ENCODE data around the gene PNPLA2. TPM values are rescaled to one million over a fixed set of nuclear protein-coding genes. Genes with fewer than 3 reads are reported as not detected.

The PNPLA2 gene
- total RNA-seq, 1 donor from 2014 or later: 34.7 TPM

- no peak overlapping the region for H3K4me3 ChIP-seq (ENCODE audit: low read depth, low read length)
- DNase-seq (ENCODE audit: low read depth): no peak
- TF ChIP-seq, protein P1, sequence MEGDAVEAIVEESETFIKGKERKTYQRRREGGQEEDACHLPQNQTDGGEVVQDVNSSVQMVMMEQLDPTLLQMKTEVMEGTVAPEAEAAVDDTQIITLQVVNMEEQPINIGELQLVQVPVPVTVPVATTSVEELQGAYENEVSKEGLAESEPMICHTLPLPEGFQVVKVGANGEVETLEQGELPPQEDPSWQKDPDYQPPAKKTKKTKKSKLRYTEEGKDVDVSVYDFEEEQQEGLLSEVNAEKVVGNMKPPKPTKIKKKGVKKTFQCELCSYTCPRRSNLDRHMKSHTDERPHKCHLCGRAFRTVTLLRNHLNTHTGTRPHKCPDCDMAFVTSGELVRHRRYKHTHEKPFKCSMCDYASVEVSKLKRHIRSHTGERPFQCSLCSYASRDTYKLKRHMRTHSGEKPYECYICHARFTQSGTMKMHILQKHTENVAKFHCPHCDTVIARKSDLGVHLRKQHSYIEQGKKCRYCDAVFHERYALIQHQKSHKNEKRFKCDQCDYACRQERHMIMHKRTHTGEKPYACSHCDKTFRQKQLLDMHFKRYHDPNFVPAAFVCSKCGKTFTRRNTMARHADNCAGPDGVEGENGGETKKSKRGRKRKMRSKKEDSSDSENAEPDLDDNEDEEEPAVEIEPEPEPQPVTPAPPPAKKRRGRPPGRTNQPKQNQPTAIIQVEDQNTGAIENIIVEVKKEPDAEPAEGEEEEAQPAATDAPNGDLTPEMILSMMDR (conservative IDR thresholded peaks at IDR 0.05; ENCODE audit: low read depth, low read length): no peak
These were observed 20.5 kb downstream of the PNPLA2 start for GRCh38 chr11:839280-839623.

GRCh38 chr11:839875-840617 lies 21.3 kb downstream of the PNPLA2 start:
- DNase-seq (ENCODE audit: low read depth): no peak
- H3K4me3 ChIP-seq (ENCODE audit: low read depth, low read length): peak overlapping the region; percentile 98
- TF ChIP-seq, protein P1 (conservative IDR thresholded peaks at IDR 0.05; ENCODE audit: low read depth, low read length): peak; percentile 50

DNA sequence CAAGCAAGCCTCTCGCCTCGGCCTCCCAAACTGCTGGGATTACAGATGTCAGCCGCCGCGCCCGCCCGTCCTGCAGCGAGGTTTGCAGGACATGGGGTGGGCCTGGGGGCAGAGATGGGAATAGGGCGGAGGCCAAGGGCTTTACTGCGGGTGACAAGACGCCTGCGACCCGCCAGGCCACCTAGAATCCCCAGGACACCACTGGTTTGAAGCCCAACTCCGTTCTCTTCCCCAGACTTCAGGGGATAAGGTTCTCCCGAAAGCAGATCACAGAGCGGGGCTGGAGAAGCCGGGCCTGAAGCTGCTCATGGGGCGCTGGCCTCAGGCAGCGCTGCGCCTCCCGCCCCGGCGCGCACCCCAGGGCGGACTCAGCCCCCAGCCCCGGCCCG lies 23.3 kb downstream of the PNPLA2 start:
- no peak for DNase-seq (ENCODE audit: low read depth)
- TF ChIP-seq, protein P1 (conservative IDR thresholded peaks at IDR 0.05; ENCODE audit: low read depth, low read length): no peak
- H3K4me3 ChIP-seq (ENCODE audit: low read depth, low read length): peak overlapping the region; percentile 98

- no peak for DNase-seq (ENCODE audit: low read depth)
- TF ChIP-seq, protein P1 (conservative IDR thresholded peaks at IDR 0.05; ENCODE audit: low read depth, low read length): no peak
- peak within 1 kb of the TSS; percentile 98 for H3K4me3 ChIP-seq (ENCODE audit: low read depth, low read length)
These were observed 23.8 kb downstream of the PNPLA2 start, which contains the start of the genes POLR2L and TSPAN4 for GRCh38 chr11:842370-843002. Gene POLR2L, minus strand, starts transcription at chr11:842529. Its CDS starts 21 bp downstream, at chr11:842508. Gene TSPAN4, plus strand, starts transcription at chr11:842852. Its CDS starts 7,453 bp downstream, at chr11:850305.

DNA sequence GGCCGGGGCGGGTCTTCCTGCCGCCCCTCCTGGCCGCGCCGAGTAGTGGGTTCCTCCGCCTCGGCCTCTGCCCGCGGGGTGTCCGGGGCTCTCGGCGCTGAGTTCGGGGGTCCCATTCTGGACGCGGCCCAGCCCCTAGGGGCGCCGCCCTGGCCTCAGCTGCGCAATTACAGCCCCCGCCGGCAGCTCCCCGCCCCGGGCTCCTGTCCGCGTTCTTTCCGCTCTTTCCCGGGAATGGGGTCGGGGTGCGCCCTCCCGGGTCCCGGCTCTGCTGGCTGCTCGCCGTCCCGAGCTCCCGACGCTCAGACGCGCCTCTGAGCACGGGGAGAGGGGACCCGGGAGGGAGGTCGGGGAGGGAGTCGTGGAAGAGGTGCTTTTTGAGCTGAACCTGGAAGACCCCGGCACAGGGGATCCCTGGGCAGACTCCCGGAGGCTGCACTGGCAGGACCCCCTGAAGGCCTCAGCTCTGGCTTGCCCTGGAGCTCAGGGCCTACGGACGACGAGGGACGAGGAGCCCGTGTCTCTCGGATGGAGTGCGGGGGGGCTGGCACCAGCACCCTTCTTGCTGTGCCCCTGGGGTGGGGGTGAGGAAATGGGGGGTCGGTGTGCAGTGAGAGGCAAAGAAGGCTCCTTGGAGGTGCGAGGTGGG lies 24.5 kb downstream of the PNPLA2 start:
- TF ChIP-seq, protein P1 (conservative IDR thresholded peaks at IDR 0.05; ENCODE audit: low read depth, low read length): no peak
- peak overlapping the region; percentile 98 for H3K4me3 ChIP-seq (ENCODE audit: low read depth, low read length)
- DNase-seq (ENCODE audit: low read depth): no peak

DNA sequence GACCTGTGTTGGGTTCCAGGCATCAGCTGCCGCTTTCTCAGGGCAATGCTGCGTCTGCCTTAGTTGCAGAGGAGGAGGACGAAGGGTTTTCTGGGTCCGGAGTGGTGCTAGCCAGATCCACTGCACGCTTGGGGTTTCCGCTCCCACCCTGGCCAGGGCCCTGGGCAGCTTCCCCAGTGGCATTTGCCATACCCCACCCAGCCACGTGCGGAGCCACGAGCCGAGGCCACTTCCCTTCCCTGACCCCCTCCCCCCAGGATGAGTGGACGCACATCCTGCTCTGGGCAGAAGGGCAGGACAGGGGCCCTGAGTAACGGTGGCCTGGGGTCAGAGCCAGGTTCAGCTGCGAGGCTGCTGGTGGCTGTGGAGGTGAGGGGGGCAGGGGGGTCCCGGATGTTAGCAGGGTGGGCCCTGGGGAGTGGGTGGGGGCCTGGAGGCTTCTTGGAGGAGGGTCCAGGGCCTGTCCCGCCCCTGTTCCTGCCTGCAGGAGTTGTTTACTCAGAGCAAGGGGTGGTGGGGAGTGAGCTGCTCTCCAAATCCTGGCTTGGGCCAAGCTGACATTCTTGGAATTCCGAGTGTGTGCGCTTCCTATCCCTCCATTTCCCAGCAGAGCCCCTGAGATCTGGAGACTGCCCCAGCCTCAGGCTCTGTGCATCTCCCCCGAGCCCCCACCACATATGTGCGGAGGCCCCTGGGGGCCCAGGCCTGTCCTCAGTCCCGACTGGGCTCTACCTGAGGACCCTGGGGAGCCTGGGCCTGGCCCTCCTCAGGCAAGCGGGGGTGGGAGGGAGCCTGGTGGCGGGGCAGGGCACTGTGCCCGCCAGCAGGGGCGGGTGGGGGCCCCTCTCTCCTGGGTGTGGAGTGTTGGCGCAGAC lies 25.3 kb downstream of the PNPLA2 start:
- TF ChIP-seq, protein P1 (conservative IDR thresholded peaks at IDR 0.05; ENCODE audit: low read depth, low read length): no peak
- no peak for DNase-seq (ENCODE audit: low read depth)
- peak overlapping the region; percentile 98 for H3K4me3 ChIP-seq (ENCODE audit: low read depth, low read length)

Data from epithelial cell of proximal tubule (primary cell).